Measurements from ENCODE around the gene SELENOO. TPM values are rescaled to one million over a fixed set of nuclear protein-coding genes. Genes with fewer than 3 reads are reported as not detected.

Gene SELENOO
- total RNA-seq, result 22.1 and 29.2 TPM in 2 replicates

GRCh38 chr22:50200461-50201190 lies at the start of gene SELENOO:
Gene SELENOO, plus strand, starts transcription at chr22:50201011. Its CDS starts 26 bp downstream, at chr22:50201037.

GRCh38 chr22:50170453-50171318 lies 30.1 kb upstream of the SELENOO start, which contains the start of gene PANX2:
Gene PANX2, plus strand, starts transcription at chr22:50170731. Its CDS starts 0 bp downstream, at chr22:50170731.

GRCh38 chr22:50185375-50186087 lies 15.3 kb upstream of the SELENOO start, which contains the start of gene TRABD:
Gene TRABD, plus strand, starts transcription at chr22:50185913. Its CDS starts 7,148 bp downstream, at chr22:50193061.

DNA sequence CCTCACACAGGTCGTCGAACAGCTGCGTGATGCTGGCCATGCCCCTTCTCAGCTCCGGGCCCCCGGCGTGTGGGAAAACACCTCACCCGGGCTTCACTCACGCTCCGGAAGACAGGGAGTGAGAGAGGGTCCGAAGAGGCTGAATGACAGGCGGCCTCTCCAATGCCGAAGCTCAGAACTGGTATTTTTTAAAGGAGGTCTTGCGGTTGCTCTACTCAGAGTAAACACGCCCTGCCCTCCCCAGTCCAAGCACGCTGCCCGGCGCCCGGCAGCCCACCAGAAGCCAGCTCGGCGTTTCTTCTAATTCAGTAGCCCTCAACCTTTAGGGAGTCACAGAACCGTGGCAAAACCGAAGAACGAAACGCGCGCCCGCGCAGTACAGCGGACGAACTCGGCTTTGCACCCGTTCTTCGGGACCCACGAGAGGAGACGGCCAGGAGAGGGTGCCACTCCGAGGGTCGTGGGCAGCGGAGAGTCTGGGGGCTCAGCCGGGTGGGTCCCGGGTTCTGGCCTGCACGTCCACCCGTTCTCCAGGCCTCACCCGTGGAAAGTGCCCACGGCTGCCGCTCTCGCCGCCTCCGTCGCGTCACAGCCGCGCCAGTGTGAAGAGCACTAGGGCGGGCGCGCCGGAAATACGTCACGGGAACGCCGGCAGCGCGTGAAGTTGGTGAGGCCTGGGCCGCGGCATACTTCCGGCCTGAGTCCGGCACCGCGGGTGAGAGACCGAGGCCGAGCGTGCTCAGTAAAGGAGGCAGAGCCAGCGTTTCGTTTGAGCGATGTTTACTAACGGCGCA lies 43.8 kb downstream of the SELENOO start, which contains the start of gene TUBGCP6:
TUBGCP6 (minus strand) TSS at position 604 of the 794 bp plus-strand sequence; CDS start at position 40, 564 bp downstream.

DNA sequence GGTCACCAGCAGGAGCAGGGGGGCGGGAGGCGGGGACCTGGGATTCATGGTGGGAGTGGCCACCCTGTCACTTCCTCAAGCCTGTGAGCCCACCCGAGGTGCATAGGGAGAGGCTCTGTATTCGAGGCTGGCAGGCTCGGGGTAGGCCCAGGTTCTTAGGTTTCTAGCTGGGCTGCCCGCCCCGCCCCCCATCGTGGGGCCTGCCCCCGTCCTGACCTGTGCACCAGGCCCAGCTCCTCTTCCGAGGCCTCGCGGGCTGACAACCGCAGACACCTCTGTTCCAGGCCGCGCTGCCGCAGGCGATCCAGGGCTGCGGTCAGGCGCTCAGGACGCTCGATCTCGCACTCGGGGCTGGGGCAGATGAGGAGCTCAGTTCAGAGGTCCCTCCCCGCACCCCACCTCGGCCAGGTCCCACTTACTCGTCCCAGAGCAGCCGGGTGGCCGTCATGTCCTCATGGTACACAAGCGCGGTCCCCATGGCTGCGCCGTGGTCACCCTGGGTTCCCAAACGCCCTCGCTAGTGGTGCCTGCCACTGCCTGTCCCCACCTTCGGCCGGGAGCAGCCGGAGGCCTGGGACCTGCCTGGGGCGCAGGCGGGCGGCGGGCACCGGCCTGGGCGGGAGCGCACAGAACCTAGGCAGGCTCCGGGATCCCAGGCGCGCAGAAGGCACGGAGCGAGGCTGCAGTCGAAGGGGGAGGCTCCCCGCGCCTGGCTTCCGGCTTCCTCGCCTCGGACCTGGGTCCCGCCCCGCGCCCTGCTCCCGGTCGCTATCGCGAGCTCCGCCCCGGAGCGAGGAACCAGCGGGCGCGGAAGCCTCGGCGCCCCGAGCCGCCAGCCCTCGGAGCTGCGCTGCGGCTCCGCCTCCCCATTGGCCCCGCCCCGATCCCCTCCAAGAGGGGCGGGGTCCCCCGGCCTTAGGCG lies 50.0 kb downstream of the SELENOO start, which contains the start of gene HDAC10:
HDAC10 (minus strand) TSS at position 711 of the 922 bp plus-strand sequence; CDS start at position 478, 233 bp downstream.

DNA sequence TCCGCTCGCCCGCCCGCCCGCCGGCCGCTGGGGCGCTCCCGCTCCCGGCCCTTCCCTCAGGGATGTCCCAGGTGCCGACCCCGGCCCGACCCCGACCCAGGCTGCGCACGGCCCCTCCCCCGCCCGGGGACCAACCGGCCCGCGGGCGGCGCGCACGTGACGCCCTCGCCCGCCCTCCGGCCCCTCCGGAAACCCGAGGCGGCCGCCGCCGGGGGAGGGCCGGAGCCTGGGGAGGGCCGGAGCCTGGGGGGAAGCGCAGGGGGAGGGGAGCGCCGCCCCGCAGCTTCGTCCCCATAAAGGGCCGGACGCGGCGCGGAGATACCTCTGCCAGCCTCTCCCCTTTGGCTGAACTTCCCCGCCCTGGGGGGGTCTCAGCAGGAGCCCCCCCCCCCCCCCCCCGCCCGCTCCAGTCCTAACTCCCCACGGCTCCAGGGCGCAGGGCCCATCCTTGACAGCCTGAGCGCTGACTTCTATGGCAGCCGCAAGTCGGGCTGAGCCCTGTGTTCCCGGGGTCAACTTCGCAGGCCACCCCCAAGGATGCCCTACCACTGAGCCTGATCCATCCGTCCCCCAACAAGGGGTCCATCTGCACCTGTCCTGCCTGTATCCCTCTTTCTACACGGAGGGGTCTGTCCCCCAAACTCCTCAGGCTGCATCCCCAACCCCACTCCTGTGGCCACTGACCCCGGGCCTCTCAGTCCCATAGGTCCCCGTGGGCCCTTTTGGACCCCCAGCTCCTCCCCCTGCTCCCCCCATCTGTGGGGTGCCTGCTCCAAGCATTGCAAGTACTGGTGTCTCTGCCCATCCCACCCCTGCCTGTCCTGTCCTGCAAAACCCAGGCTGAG lies 61.0 kb downstream of the SELENOO start, which contains the start of gene MAPK12:
MAPK12 (minus strand) TSS at position 69 of the 845 bp plus-strand sequence. CDS start 174 bp downstream, outside the sequence.

Other genes starting within 250 kb of the SELENOO start
- 129 and 130 TPM in 2 replicates for gene PIM3, start 240.2 kb upstream of the SELENOO start, total RNA-seq
- 0.15 TPM in 1 of 2 replicates, not detected in the other for gene IL17REL, start 188.2 kb upstream of the SELENOO start, total RNA-seq
- gene TTLL8, start 142.7 kb upstream of the SELENOO start, total RNA-seq, result not detected in 2 replicates
- gene MLC1, start 115.6 kb upstream of the SELENOO start, total RNA-seq, result not detected in 2 replicates
- gene MOV10L1, start 111.0 kb upstream of the SELENOO start, total RNA-seq, result 14.9 and 15.2 TPM in 2 replicates
- gene PANX2, start 30.3 kb upstream of the SELENOO start, total RNA-seq, result 0.15 and 0.65 TPM in 2 replicates
- 26.9 and 36.7 TPM in 2 replicates for gene TRABD, start 15.1 kb upstream of the SELENOO start, total RNA-seq
- gene TUBGCP6, start 44.0 kb downstream of the SELENOO start, total RNA-seq, result 25.0 and 26.1 TPM in 2 replicates
- gene HDAC10, start 50.3 kb downstream of the SELENOO start, total RNA-seq, result 20.5 and 20.7 TPM in 2 replicates
- gene MAPK12, start 60.7 kb downstream of the SELENOO start, total RNA-seq, result 50.7 and 59.1 TPM in 2 replicates
- gene MAPK11, start 69.4 kb downstream of the SELENOO start, total RNA-seq, result 10.5 and 17.9 TPM in 2 replicates
- gene PLXNB2, start 106.6 kb downstream of the SELENOO start, total RNA-seq, result 44.5 and 45.5 TPM in 2 replicates
- 0.76 and 1.3 TPM in 2 replicates for gene DENND6B, start 126.0 kb downstream of the SELENOO start, total RNA-seq
- 44.5 and 58.5 TPM in 2 replicates for gene PPP6R2, start 142.3 kb downstream of the SELENOO start, total RNA-seq